Stimulated activated CD4-positive, alpha-beta T cell treated with anti-CD3 and anti-CD28 coated beads, TNF-alpha, amount 100 ng/mL, for 48 hours (primary cell): ENCODE data around the gene CCDC47.

Source experiments
- DNase-seq, 3 donors: peaks; one replicate each; pipeline ENCODE4 v3.0.0-alpha.2; 2020; ENCODE audit warnings: low read depth in 3 of 3

The CCDC47 gene

DNA sequence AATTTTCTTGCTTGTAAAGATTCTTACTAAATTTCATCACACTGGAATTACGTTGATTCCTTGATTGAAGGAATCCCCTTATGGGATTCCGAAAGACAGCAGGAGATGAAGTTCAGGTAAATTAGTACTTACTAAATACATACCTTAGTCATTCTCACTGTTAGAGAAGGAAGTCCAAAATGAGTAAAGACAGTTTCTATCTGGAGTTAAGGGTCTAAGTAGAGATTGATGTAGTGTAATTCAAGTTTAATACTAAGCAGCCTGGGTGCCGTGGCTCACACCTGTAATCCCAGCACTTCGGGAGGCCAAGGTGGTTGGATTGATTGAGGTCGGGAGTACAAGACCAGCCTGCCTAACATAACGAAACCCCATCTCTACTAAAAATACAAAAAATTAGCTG lies 10.1 kb upstream of the CCDC47 start:
- no peak for DNase-seq

GRCh38 chr17:63780928-63781327 lies 7.5 kb upstream of the CCDC47 start:
- no peak for DNase-seq

DNA sequence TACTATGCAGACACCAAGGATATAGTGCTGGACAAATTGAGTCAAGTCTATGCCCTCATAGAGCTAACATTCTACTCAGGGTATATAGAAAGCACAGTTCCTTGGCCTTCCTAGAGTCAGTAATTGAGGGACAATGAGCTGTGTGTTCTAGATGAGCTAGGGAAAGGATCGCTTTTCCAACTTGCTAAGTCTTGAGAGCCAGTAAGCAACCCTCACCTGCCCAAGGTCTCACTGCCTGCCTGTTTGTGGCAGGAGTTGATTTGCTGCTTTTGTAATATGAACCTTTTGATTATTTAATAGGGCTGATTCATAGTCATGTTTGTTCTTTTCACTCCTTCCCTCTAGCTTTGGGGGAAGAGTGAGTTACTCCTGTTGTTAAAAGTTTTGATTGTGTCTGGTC lies 7.1 kb upstream of the CCDC47 start:
- DNase-seq: no peak

DNA sequence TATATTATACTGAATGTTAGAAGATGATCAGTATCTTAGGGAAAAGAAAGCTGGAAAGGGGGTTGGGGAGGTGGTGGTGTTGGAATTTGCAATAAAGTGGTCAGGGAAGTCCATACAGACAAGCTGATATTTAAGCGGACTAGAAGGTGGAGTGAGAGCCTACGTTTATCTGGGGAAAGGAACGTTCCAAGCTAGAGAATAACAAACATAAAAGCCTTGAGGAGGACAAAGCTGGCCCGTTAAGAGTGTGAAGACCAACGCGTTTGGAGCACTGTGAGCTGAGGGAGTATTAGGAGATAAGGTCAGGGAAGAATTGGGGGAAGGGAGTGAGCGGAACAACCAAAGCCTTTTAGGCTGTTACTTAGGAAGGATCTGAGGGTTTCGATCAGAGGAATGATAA lies 2.0 kb upstream of the CCDC47 start:
- DNase-seq: no peak

- DNase-seq: no peak
Observed at GRCh38 chr17:63774969-63775265, 1.5 kb upstream of the CCDC47 start.

GRCh38 chr17:63774141-63774968 lies 958 bp upstream of the CCDC47 start, which contains the start of gene DDX42:
DDX42 (plus strand) TSS chr17:63774170; CDS start chr17:63787050, 12,880 bp downstream.
- peak in 2 of 3 donors; percentile 76 to 87 for DNase-seq

- DNase-seq: no peak
Observed at GRCh38 chr17:63772801-63773271, 561 bp downstream of the CCDC47 start.

GRCh38 chr17:63768433-63768832 lies 5.0 kb downstream of the CCDC47 start:
- no peak for DNase-seq

DNA sequence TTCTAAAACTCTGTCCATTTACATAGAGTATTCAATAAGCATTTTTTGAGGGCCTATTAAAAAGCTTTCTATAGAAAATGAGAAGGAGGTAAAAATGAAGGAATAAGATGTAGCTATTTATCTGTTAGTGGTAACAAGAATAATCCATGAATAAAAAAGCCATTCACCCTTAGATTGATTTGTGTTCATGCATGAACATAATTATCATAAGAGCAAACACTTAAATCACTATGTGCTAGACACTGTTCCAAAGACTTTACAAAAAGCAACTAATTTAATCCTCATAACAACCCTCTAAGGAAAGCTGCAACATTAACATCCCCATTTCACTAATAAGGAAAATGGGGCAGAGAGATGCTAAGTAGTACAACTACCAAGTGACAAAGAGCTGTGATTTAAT lies 6.6 kb downstream of the CCDC47 start:
- no peak for DNase-seq

DNA sequence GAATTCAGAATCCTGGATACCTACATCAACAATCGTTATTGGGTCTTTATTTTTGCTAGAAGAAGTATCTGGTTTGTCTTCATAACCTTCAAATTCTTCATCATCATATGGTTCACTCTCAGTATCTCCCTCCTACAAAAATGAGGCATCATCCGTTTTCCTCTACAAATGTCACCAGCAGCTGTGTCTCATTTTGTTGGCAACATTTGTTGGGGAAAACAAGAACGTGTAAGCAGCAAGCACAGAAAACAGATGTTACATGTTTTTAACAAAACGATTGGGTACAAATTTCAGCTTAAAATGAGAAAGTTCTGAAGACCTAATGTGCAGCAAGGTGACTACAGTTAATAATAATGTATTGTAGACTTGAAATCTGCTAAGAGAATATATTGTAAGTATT lies 8.7 kb downstream of the CCDC47 start:
- no peak for DNase-seq

DNA sequence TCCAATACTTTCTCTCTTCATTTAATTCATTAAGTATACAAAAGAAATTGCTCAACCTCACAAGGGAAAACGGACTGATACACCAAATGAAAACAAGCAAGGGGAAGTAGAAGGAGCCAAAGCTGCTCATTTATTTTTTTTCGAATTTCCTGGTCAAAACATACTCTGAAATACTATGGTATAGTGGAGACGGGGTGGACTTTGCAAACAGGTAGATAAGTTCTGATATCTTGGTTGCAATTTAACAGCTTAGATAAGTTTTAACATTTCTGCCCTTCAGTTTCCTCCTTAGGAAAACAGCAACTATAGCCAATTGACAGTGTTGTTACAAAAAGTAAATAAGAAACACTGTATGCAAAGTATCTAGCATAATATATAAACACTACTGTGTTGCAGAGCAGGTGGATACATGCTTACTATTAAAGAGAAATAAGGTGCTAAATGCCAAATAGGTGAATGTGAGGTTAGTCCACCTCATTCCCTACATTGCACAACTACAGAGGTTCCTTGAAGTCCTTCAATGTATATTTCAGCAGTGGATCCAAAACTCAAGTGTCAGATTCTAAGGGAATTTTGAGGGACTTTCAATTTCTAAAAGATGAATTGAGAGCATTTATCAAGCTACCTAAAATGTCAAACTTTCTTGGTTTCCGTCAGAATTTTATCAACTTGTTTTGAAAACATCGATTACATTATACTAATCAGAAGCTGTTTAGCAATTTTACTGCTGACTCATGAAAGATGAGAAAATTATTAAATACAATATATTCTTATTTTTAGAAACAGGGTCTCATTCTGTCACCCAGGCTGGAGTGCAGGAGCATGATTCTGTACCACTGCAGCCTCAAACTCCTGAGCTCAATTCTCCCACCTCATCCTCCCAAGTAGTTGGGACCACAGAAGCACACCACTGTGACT lies 11.0 kb downstream of the CCDC47 start:
- DNase-seq: no peak

- no peak for DNase-seq
Observed at GRCh38 chr17:63760771-63761539, 12.4 kb downstream of the CCDC47 start.

- no peak for DNase-seq
Observed at GRCh38 chr17:63758428-63758827, 15.0 kb downstream of the CCDC47 start.

DNA sequence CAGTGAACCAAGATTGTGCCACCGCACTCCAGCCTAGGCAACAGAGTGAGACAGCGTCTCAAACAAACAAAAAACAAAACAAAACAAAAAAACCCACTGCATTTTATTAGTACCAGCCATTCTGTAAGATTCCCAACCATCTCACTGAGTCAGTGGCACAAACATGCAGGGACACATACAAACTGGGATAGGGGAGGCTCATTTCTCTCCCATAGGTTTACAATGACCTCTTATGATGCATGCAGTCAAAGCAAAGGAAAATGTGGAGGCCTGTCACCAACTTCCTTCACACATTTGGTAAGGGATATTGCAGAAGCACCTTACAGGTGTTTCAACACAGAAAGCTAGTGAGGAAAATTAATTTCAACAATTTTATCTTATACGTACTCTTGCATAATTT lies 19.4 kb downstream of the CCDC47 start:
- no peak for DNase-seq

GRCh38 chr17:63753215-63753614 lies 20.2 kb downstream of the CCDC47 start:
- no peak for DNase-seq

- no peak for DNase-seq
Observed at GRCh38 chr17:63752707-63753106, 20.7 kb downstream of the CCDC47 start.

DNA sequence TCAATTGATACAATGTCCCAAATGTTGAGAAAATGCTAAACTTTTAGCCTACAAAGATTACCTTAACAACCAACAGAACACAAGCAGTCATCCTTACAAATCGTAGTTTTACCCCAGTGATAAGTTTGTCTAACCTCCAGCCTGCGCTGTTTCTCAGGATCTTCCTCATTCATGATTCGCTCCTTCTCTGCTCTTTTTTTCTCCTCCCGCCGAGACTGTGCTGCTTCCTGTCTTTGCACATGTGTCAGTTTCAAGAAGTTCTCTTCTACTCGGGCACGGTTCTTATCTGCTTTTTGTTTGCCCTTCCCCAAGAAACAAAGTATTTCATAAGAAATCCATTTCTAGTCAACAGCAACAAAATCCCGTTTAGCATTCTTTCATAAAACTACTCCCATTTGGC lies 21.6 kb downstream of the CCDC47 start:
- no peak for DNase-seq

GRCh38 chr17:63741408-63742173 lies 31.8 kb downstream of the CCDC47 start, which contains the start of gene STRADA:
STRADA (minus strand) TSS chr17:63741799; CDS start chr17:63728369, 13,430 bp downstream.
- peak; percentile 96 to 99 (median 98) for DNase-seq

DNA sequence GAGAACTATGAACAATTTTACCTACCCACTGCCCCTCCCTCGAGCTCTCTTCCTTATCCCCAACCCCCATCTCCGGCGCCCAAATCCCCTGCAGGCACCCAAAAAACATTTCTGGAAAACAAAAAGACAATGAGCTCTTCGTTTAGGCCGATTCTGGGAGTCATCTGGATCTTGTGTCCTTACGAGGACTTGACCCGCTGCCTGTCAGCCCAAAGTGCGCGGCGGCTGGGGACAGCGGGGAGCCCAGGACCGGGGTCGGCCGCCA lies 32.3 kb downstream of the CCDC47 start:
- no peak for DNase-seq

DNA sequence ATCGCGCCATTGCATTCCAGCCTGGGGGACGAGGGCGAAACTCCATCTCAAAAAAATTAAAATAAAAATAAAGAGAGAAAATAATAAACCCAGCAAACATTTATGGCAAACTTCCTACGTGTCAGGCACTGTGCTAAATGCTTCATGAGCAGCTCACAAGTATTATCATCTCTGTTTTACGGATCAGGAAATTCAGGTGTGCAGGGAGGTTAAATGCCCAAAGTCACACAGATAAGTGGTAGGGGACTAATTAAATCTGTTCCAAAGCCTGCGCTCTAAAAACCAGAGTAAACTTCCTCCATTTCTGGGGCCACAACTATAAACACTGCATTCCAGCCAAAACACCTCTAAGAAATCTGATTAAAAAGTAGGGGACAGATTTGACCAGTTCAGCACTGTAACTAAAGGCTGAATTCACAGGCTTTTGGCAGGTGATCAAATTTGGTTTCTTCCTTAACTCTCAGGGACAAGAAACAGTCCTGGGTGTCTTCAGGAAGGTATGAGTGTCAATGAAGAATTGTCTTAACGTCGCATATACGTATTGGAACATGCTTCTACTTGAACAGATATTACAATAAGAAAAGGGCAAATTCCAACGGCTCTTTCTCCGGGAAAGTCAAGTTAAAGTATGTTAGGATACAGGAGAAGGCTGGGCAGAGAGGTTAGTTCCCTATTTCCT lies 32.8 kb downstream of the CCDC47 start:
- no peak for DNase-seq

DNA sequence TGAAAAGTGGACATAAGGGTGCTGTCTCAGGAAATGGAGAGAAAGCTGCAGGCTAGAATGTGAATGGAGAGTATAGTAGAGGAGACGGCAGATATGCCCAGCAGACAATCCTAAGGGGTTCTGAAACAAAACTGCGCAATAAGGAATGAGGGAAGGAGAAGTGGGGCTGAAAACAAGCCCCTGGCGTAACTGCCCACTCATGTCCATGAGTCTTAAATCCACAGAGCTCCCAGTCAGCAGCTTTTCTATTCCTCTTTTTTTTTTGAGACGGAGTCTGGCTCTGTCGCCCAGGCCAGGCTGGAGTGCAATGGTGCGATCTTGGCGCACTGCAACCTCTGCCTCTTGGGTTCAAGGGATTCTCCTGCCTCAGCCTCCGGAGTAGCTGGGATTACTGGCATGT lies 37.7 kb downstream of the CCDC47 start:
- DNase-seq: no peak
